PC-9 (cell line): Measurements from ENCODE around the gene MRC2. TPM values are rescaled to one million over a fixed set of nuclear protein-coding genes. Genes with fewer than 3 reads are reported as not detected.

ENCODE experiments used
- BruUV-seq: library from RNA; stranded (reverse); fragments of 400-500 nt; replicated peaks from 2 replicates; lab custom pipeline; 2021; lab: Mats Ljungman, UMichigan
- CTCF ChIA-PET: fragments of 300-600 bp; sonication (Branson Sonifier 250); formaldehyde crosslinking; loops from one replicate; lab custom pipeline; 2022; ENCODE audit warnings: antibody characterized with exemption; lab: Charles Lee
- POLR2A ChIA-PET: fragments of 300-600 bp; sonication (Branson Sonifier 250); formaldehyde crosslinking; loops from one replicate; lab custom pipeline; 2022; ENCODE audit warnings: antibody characterized with exemption; ENCODE audit not compliant: unreplicated experiment; lab: Charles Lee
- DNase-seq, 2 experiments: peaks; one replicate each; pipeline versions ENCODE4 v3.0.0 to v3.0.0-alpha.2; 2015 to 2022; ENCODE audit warnings: mixed read lengths in 1 of 2
- H2AFZ ChIP-seq: fragments of 200-600 bp; sonication (generic); 2 replicates; pipeline ENCODE4 v1.8.1; 2017; ENCODE audit warnings: antibody characterized with exemption
- H3F3A ChIP-seq: fragments of 200-600 bp; sonication (generic); 2 replicates; pipeline ENCODE4 v1.8.1; 2017; ENCODE audit warnings: antibody characterized with exemption, mild to moderate bottlenecking, low read depth; ENCODE audit not compliant: insufficient read depth
- H3K27ac ChIP-seq: fragments of 200-600 bp; sonication (generic); 2 replicates; pipeline ENCODE4 v1.6.1; 2016; ENCODE audit warnings: mixed run types
- H3K27me3 ChIP-seq: fragments of 200-600 bp; sonication (generic); 2 replicates; pipeline ENCODE4 v1.6.1; 2016; ENCODE audit warnings: low read depth, mixed run types; ENCODE audit not compliant: insufficient read depth
- H3K36me3 ChIP-seq: fragments of 200-600 bp; sonication (generic); 2 replicates; pipeline ENCODE4 v1.6.1; 2016; ENCODE audit warnings: low read depth, mixed run types
- H3K4me1 ChIP-seq: fragments of 200-600 bp; sonication (generic); replicated peaks from 2 replicates; pipeline ENCODE4 v1.6.1; 2016; ENCODE audit warnings: mixed run types; ENCODE audit not compliant: insufficient read depth
- H3K4me2 ChIP-seq: fragments of 200-600 bp; sonication (generic); 2 replicates; pipeline ENCODE4 v1.6.1; 2017; ENCODE audit warnings: mixed run types
- H3K4me3 ChIP-seq: fragments of 200-600 bp; sonication (generic); 2 replicates; pipeline ENCODE4 v1.6.1; 2016; ENCODE audit warnings: mixed run types
- H3K79me2 ChIP-seq: fragments of 200-600 bp; sonication (generic); 2 replicates; pipeline ENCODE4 v1.6.1; 2017; ENCODE audit warnings: low read depth, mixed run types
- H3K9me2 ChIP-seq: fragments of 200-600 bp; sonication (generic); 2 replicates; pipeline ENCODE4 v1.8.1; 2017; ENCODE audit warnings: mild to moderate bottlenecking; ENCODE audit not compliant: insufficient read depth
- H3K9me3 ChIP-seq: fragments of 200-600 bp; sonication (generic); 2 replicates; pipeline ENCODE4 v1.8.1; 2016; ENCODE audit warnings: low read depth; ENCODE audit not compliant: insufficient read depth
- H4K20me1 ChIP-seq: fragments of 200-600 bp; sonication (generic); 2 replicates; pipeline ENCODE4 v1.8.1; 2017; ENCODE audit not compliant: insufficient read depth
- EZH2 ChIP-seq: fragments of 200-600 bp; sonication (generic); IDR thresholded peaks from 2 replicates; pipeline ENCODE4 v1.8.0; 2017; ENCODE audit warnings: antibody characterized with exemption, low read depth
- intact Hi-C: fragments of 100-400 bp; cut with micrococcal nuclease; formaldehyde crosslinking; loops from one replicate; pipeline ENCODE4 v1.10.0; 2022; ENCODE audit not compliant: unreplicated experiment
- total RNA-seq: library from RNA; stranded (reverse); gene quantifications from 2 replicates; pipeline ENCODE4 v1.2.3, GENCODE V29; 2021
- TF ChIP-seq, protein P1 (sequence below): fragments of 200-600 bp; sonication (generic); conservative IDR thresholded peaks from 2 replicates; pipeline ENCODE4 v1.6.1; 2017; ENCODE audit warnings: mixed run types, antibody characterized with exemption, mild to moderate bottlenecking, moderate library complexity

Gene MRC2
- total RNA-seq, 1 experiment from 2014 or later, result 1.0 TPM

- Histone ChIP-seq H3K4me2 (no peak overlapping the region), H3K27me3 (no peaks in the 10 kb centered on the region), H3K9me3 (no peaks in the 10 kb centered on the region; the same call in 1 of the 2 replicates), H3K9me2 (no peaks in the 10 kb centered on the region), H3K4me3 (no peak overlapping the region), H3K27ac (no peak overlapping the region), H3F3A (peaks cover 24% of the 10 kb centered on the region), H3K36me3 (no peaks in the 10 kb centered on the region), H3K4me1 (peaks cover 47% of the 10 kb centered on the region), H3K79me2 (no peaks in the 10 kb centered on the region), H4K20me1 (no peaks in the 10 kb centered on the region), H2AFZ (no peak overlapping the region)
- POLR2A ChIA-PET, result no interaction called here
- CTCF ChIA-PET, result interaction anchor here (0.5 to 0.6 kb wide), 2 partner anchors 279 to 687 kb away, joined by 3 to 6 read pairs; no protein-coding TSS in a partner anchor
- TF ChIP-seq EZH2, result no peak
- TF ChIP-seq, protein P1, sequence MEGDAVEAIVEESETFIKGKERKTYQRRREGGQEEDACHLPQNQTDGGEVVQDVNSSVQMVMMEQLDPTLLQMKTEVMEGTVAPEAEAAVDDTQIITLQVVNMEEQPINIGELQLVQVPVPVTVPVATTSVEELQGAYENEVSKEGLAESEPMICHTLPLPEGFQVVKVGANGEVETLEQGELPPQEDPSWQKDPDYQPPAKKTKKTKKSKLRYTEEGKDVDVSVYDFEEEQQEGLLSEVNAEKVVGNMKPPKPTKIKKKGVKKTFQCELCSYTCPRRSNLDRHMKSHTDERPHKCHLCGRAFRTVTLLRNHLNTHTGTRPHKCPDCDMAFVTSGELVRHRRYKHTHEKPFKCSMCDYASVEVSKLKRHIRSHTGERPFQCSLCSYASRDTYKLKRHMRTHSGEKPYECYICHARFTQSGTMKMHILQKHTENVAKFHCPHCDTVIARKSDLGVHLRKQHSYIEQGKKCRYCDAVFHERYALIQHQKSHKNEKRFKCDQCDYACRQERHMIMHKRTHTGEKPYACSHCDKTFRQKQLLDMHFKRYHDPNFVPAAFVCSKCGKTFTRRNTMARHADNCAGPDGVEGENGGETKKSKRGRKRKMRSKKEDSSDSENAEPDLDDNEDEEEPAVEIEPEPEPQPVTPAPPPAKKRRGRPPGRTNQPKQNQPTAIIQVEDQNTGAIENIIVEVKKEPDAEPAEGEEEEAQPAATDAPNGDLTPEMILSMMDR, result no peak
- BruUV-seq, result no TSS peak
- no peak for DNase-seq
- intact Hi-C loops, result no loop called here
These were observed 95.2 kb downstream of the MRC2 start for GRCh38 chr17:62722625-62723024.

- no peak for DNase-seq
- H3K36me3 ChIP-seq, result no peaks in the 10 kb centered on the region
- H3K9me2 ChIP-seq, result no peaks in the 10 kb centered on the region
- no peak overlapping the region for H3K27ac ChIP-seq
- no peaks in the 10 kb centered on the region for H3K79me2 ChIP-seq
- no peak overlapping the region for H3K4me3 ChIP-seq
- ChIA-PET CTCF (no interaction called here), POLR2A (interaction anchor here (0.7 kb wide), 1 partner anchor 246 kb away, joined by 5 read pairs; no protein-coding TSS in a partner anchor)
- BruUV-seq, result no TSS peak
- H3K4me2 ChIP-seq, result no peak overlapping the region
- peaks cover 5% of the 10 kb centered on the region; the same call in 1 of the 2 replicates for H3K9me3 ChIP-seq
- peaks cover 37% of the 10 kb centered on the region for H3K4me1 ChIP-seq
- no peak overlapping the region for H2AFZ ChIP-seq
- H3F3A ChIP-seq, result peaks cover 24% of the 10 kb centered on the region
- intact Hi-C loops, result no loop called here
- no peaks in the 10 kb centered on the region for H4K20me1 ChIP-seq
- TF ChIP-seq, protein P1, result no peak
- TF ChIP-seq EZH2, result no peak
- no peaks in the 10 kb centered on the region for H3K27me3 ChIP-seq
These were observed 96.4 kb downstream of the MRC2 start for GRCh38 chr17:62723842-62724241.

DNA sequence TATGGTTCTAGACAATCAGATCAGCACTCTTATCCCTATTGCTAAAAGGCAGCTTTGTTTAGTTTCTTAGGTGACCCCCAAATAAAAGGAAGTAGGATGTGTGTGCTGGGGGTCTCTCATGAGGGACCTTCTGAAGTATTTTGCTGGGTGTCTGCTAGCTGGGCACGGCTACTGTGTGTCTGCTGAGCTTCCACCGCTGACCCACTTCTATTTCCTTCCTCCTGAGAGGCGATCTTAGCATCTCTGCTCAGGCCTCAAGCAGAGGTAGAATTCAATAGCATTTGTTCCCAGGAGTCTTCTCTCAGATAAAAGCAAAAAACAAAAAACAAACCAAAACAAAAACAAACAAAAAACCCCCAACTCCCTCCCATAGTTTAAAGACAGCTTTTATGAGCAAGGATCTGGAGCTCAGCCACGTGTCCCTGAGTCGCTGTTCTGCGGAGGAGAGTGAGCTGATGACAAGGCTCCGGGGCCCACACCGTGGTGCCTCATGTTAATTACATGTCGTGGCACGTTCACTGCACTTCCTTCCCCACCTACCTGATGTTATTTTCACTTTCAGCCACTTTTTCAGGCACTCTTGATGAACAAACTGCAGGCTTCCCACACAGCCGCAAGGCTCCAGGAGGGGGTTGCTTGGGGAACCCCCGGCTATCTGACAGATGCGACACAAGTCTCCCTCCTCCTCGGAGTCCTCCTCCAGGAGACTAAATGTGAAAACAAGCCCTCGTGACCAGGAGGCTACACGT is 97.1 kb downstream of the MRC2 start:
- H3K27ac ChIP-seq, result no peak overlapping the region
- TF ChIP-seq, protein P1, result no peak
- no peak for TF ChIP-seq EZH2
- no peak overlapping the region for H2AFZ ChIP-seq

More for the DNA sequence above, 97.1 kb downstream of the MRC2 start:
- intact Hi-C loops, result no loop called here
- peaks cover 30% of the 10 kb centered on the region for H3K4me1 ChIP-seq
- H3K79me2 ChIP-seq, result no peaks in the 10 kb centered on the region
- no peaks in the 10 kb centered on the region for H3K36me3 ChIP-seq
- H3F3A ChIP-seq, result peaks cover 24% of the 10 kb centered on the region
- no peak overlapping the region for H3K4me3 ChIP-seq
- ChIA-PET POLR2A (interaction anchor here (0.7 kb wide), 1 partner anchor 246 kb away, joined by 5 read pairs; no protein-coding TSS in a partner anchor), CTCF (no interaction called here)
- no peak for DNase-seq
- no peaks in the 10 kb centered on the region for H3K9me2 ChIP-seq
- peaks cover 5% of the 10 kb centered on the region; the same call in 1 of the 2 replicates for H3K9me3 ChIP-seq
- no peaks in the 10 kb centered on the region for H3K27me3 ChIP-seq
- no peak overlapping the region for H3K4me2 ChIP-seq
- BruUV-seq, result no TSS peak
- no peaks in the 10 kb centered on the region for H4K20me1 ChIP-seq
